NCI-H748 (cell line): ENCODE data around the gene DNAI2.
"Not testable (repeated sequence)": the region's sequence is repeated elsewhere in the genome, so short reads cannot be mapped to it uniquely, and the experiment has no call there.

Source experiments
- DNase-seq: peaks from one replicate; lab custom pipeline; 2025; ENCODE audit not compliant: unreplicated experiment; lab: John Stamatoyannopoulos, UW

The DNAI2 gene

DNA sequence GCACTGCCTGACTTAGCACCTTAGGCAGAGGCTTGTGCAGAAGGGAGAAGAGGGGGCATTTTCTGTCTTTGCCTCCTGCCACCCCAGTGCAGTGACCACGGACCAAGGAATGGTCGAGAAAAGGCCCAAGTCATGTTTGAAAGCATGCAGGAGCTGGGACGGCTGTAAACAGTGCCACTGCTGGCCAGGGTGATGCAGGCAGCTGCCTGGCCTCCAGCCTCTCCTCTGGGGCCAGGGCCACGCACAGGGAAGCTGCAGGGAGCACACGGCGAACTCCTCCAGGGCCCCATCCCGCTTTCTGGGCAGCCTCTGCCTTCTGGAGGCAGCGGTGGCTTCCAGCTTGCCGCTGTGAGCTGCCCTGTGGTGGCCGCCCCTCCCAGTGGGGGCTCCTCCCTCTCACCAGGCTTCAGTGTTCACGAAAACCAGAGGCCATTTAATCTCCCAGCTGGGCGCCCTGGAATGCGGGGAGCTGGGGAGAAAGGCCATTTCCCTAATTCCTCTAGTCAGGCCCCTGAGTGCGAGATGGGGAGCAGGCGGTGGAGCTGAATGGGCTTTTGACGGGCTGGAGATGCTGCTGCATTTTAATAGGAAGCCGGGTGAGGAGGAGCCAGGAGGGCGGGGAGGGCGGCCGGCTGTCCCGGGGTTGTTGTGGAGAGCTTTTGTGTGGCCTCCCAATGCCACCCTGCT is 28.7 kb upstream of the DNAI2 start:
- DNase-seq = no peak

DNA sequence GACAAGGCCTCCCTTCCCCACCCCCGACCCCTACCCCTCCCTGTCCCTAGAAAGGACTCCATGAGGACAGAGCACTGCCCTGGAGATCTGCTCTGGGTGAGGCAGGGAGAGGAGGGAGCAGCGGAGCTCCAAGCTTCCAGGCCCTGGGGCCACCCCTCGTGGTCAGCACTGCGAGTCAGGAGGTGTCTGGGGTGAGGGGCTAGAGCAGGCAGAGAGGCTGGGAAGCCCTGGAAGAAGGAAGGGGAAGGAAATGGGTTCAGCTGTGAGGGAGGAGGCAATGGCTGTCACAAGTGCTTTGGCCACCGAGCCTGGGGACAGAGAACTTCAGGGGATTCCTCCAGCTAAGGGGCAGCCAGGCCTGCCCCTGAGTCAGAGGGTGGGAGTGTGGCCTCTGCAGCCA is 28.2 kb upstream of the DNAI2 start:
- DNase-seq = no peak

- no peak for DNase-seq
Measured at GRCh38 chr17:74249590-74250270, 24.3 kb upstream of the DNAI2 start.

DNA sequence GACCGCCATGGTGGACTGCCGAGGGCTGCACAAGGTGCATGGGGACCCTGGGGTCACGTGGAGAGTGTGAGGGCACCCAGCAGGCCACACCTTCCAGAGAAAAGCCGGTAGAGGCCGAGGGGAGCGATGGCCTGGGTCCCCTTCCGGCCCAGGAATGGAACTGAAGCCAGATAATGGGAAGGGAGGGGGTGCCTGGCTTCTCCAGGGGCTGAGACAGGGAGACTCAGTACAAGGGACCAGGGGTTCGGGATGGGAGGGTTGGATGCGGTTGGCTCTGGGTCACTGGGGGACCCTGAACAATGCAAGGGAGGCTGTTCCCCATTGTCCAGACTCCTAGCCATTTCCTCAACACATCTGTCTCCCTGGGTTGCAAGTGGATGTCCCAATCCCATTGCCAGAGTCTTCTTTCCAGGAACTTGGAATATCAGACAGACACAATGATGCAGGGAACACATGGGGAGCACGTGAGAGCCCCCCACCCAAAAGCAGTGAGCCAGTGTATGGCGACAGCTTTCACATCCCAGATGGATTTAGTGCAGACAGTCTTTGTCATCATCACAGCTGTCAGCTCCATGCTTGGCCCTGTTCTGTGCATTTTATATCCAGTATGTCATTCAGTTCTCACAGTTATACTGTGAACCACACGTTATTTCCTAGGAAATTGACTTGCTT is 23.6 kb upstream of the DNAI2 start:
- no peak for DNase-seq

DNA sequence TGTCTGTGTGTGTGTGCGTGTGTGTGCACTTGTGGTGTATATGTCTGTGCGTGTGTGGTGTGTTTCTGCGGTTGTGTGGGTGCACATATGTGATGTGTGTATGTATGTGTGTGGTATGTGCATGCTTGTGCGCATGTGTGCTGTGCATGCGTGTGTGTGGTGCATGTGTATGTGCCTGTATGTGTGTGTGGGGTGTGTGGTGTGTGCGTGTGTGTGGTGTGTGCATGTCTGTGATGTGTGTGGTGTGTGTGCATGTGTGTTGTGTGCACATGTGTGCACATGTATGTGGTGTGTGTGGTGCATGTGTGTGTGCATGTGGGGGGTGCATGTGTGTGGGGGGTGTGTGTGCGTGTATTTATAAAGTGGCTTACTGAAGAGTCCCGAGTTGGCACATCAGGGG is 23.0 kb upstream of the DNAI2 start:
- no peak for DNase-seq

GRCh38 chr17:74251569-74251968 is 22.5 kb upstream of the DNAI2 start:
- no peak for DNase-seq

- DNase-seq = no peak
Measured at GRCh38 chr17:74252211-74252610, 21.8 kb upstream of the DNAI2 start.

GRCh38 chr17:74253036-74253435 is 21.0 kb upstream of the DNAI2 start:
- DNase-seq = no peak

- no peak for DNase-seq
Measured at GRCh38 chr17:74257311-74257710, 16.7 kb upstream of the DNAI2 start.

GRCh38 chr17:74259667-74260524 is 14.1 kb upstream of the DNAI2 start:
- DNase-seq = no peak

GRCh38 chr17:74260525-74260850 is 13.5 kb upstream of the DNAI2 start:
- no peak for DNase-seq

GRCh38 chr17:74262601-74263000 is 11.4 kb upstream of the DNAI2 start:
- no peak for DNase-seq

DNA sequence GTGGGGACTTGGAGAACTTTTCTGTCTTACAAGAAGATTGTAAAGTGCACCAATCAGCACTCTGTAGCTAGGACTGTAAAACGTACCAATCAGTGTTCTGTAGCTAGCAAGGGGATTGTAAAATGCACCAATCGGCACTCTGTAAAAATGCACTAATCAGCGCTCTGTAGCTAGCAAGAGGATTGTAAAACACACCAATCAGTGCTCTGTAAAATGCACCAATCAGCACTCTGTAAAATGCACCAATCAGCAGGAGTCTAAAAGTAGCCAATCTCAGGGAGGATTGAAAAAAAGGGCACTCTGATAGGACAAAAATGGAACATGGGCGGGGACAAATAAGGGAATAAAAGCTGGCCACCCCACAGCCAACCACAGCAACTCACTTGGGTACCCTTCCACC is 7.0 kb upstream of the DNAI2 start:
- DNase-seq = not testable (repeated sequence)

GRCh38 chr17:74267579-74267978 is 6.5 kb upstream of the DNAI2 start:
- DNase-seq = no peak

GRCh38 chr17:74267987-74268499 is 6.0 kb upstream of the DNAI2 start:
- no peak for DNase-seq

DNA sequence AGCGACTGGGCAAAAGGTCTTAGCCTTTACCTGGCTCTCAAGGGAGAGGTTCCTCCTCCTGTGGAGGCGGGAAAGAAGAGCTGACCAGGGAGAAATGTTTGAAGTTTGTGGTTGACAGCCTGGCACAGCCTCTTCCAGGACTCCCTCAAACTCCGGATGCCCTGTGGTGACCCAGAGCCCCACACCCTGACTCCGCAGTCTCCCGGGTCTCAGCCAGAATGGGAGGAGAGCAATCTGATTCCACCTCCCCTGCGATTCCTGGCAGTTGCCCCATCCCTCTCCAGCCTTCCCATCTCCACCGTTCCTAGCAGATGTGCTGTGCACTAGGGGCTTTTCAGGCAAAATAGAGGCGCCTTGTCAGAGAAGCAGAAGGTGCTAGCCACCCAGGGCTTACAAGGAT is 5.5 kb upstream of the DNAI2 start:
- DNase-seq = no peak

- no peak for DNase-seq
Measured at GRCh38 chr17:74270333-74270732, 3.7 kb upstream of the DNAI2 start.

- no peak for DNase-seq
Measured at GRCh38 chr17:74271281-74271680, 2.8 kb upstream of the DNAI2 start.

GRCh38 chr17:74271901-74272561 is 2.0 kb upstream of the DNAI2 start:
- DNase-seq = no peak

DNA sequence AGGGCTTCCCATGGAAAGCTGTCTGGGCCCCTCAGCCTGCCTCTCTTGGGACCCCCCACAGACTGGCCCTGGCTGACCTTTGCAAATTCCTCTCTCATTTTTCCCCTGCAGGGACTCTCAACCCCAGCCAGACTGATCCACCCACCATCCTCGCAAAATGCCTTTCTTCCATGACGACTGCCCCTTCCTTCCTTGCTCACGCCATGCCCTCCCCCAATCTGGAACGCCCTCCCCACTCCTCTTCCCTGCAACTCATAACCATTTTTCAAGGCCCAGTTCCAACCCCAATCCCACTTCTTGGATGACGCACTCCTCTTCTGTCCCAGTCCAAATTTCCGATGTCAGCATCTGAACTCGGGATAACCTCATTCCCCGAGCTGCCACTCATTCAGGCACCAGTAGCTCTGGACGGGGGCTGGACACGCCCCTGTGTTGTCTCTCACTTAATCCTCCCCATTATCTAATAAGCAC is 1.3 kb upstream of the DNAI2 start:
- DNase-seq = no peak
